ENCODE data around the gene ATPAF1. TPM values are rescaled to one million over a fixed set of nuclear protein-coding genes. Genes with fewer than 3 reads are reported as not detected.
A peak's percentile ranks its signal among the peaks of the same experiment; 100 is the strongest.

The ATPAF1 gene
- total RNA-seq, 1 donor from 2014 or later: 29.2 TPM

DNA sequence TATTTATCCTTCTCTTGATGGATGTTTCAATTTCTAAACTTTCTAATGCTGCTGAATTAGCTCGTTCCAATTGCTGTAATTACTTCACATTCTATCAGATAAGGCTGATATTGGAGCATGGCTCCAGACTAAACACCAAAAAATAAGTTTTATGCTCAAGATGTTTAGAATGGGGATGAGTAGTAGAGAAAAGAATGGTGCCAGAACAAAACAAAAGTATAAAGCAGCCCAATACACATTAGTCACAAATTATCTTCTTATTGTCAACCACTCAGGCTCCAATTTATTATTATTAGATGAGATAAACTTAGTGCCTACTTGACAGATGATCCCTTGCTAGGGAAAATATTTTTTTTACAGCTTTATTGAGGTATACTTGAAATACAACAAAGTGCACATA is 21.8 kb downstream of the ATPAF1 start:
- no peak for TF ChIP-seq CTCF (IDR thresholded peaks at IDR 0.05; ENCODE audit: insufficient read depth, low read length, severe bottlenecking)
- Histone ChIP-seq H3K36me3 (ENCODE audit: control insufficient read depth, insufficient read depth, low read length) (no peaks in the 10 kb centered on the region), H3K4me3 (ENCODE audit: low read depth, low read length) (no peak overlapping the region), H3K27me3 (ENCODE audit: control insufficient read depth, insufficient read depth, low read length) (no peaks in the 10 kb centered on the region)
- FAIRE-seq (no peak), DNase-seq (ENCODE audit: low read depth) (no peak)

DNA sequence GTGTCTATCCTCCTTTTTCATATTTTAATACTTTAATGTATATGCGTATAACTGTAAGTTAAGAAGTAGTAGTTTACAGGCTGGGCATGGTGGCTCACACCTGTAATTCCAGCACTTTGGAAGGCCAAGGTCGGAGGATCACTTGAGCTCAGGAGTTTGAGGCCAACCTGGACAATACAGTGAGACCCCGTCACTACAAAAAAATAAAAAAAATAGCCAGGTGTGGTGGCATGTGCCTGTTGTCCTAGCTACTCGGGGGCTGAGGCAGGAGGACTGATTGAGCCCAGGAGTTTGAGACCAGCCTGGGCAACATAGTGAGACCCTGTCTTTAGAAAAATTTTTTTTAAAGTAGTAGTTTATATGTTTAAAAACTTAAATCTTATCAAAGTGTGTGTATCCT is 22.3 kb downstream of the ATPAF1 start:
- no peaks in the 10 kb centered on the region for H3K36me3 ChIP-seq (ENCODE audit: control insufficient read depth, insufficient read depth, low read length)
- FAIRE-seq: no peak

DNA sequence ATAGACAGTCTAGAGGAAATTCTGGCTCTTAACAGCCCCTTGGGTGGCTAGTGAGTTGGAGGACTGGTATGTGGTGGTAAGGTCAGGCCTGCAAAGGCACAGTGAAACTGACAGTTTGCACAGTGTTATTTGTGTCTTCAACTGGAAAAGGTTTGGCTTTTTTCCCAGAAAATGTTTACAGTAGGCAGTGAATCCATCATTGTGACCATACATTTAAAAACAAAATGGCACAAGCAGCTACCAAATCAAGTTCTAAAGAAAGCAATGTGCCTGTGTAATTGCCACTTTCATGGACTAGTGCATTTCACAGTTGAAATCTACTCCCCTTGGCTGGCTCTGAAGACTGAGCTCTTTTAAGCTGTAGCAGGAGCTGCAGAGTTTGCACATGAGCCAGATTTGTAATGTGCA is 24.8 kb downstream of the ATPAF1 start:
- Histone ChIP-seq H3K4me3 (ENCODE audit: low read depth, low read length) (no peak overlapping the region), H3K36me3 (ENCODE audit: control insufficient read depth, insufficient read depth, low read length) (no peaks in the 10 kb centered on the region), H3K27me3 (ENCODE audit: control insufficient read depth, insufficient read depth, low read length) (no peaks in the 10 kb centered on the region)
- no peak for TF ChIP-seq CTCF (IDR thresholded peaks at IDR 0.05; ENCODE audit: insufficient read depth, low read length, severe bottlenecking)
- DNase-seq (ENCODE audit: low read depth) (peak; percentile 83), FAIRE-seq (no peak)

More for the DNA sequence above, 22.3 kb downstream of the ATPAF1 start:
- no peak for DNase-seq (ENCODE audit: low read depth)
- TF ChIP-seq CTCF (IDR thresholded peaks at IDR 0.05; ENCODE audit: insufficient read depth, low read length, severe bottlenecking): no peak
- H3K27me3 ChIP-seq (ENCODE audit: control insufficient read depth, insufficient read depth, low read length): no peaks in the 10 kb centered on the region
- no peak overlapping the region for H3K4me3 ChIP-seq (ENCODE audit: low read depth, low read length)

- FAIRE-seq: no peak
- DNase-seq (ENCODE audit: low read depth): no peak
- H3K27me3 ChIP-seq (ENCODE audit: control insufficient read depth, insufficient read depth, low read length): no peaks in the 10 kb centered on the region
- no peak overlapping the region for H3K4me3 ChIP-seq (ENCODE audit: low read depth, low read length)
- no peak for TF ChIP-seq CTCF (IDR thresholded peaks at IDR 0.05; ENCODE audit: insufficient read depth, low read length, severe bottlenecking)
- H3K36me3 ChIP-seq (ENCODE audit: control insufficient read depth, insufficient read depth, low read length): no peaks in the 10 kb centered on the region
Observed at GRCh38 chr1:46642115-46642680, 26.0 kb downstream of the ATPAF1 start.

- Histone ChIP-seq H3K27me3 (ENCODE audit: control insufficient read depth, insufficient read depth, low read length) (no peaks in the 10 kb centered on the region), H3K4me3 (ENCODE audit: low read depth, low read length) (no peak overlapping the region), H3K36me3 (ENCODE audit: control insufficient read depth, insufficient read depth, low read length) (peaks cover 7% of the 10 kb centered on the region)
- TF ChIP-seq CTCF (IDR thresholded peaks at IDR 0.05; ENCODE audit: insufficient read depth, low read length, severe bottlenecking): no peak
- peak; percentile 84 for DNase-seq (ENCODE audit: low read depth)
- FAIRE-seq: no peak
Observed at GRCh38 chr1:46639547-46639946, 28.6 kb downstream of the ATPAF1 start.

GRCh38 chr1:46638921-46639320 is 29.2 kb downstream of the ATPAF1 start:
- TF ChIP-seq CTCF (IDR thresholded peaks at IDR 0.05; ENCODE audit: insufficient read depth, low read length, severe bottlenecking): no peak
- H3K27me3 ChIP-seq (ENCODE audit: control insufficient read depth, insufficient read depth, low read length): no peaks in the 10 kb centered on the region
- FAIRE-seq (no peak), DNase-seq (ENCODE audit: low read depth) (no peak)
- H3K36me3 ChIP-seq (ENCODE audit: control insufficient read depth, insufficient read depth, low read length): peaks cover 10% of the 10 kb centered on the region
- H3K4me3 ChIP-seq (ENCODE audit: low read depth, low read length): no peak overlapping the region
